Measurements from ENCODE around the gene TMEM217. TPM values are rescaled to one million over a fixed set of nuclear protein-coding genes. Genes with fewer than 3 reads are reported as not detected.

The TMEM217 gene
- total and polyA plus RNA-seq, 2 experiments from 2014 or later: 0.87 to 2.1 TPM

DNA sequence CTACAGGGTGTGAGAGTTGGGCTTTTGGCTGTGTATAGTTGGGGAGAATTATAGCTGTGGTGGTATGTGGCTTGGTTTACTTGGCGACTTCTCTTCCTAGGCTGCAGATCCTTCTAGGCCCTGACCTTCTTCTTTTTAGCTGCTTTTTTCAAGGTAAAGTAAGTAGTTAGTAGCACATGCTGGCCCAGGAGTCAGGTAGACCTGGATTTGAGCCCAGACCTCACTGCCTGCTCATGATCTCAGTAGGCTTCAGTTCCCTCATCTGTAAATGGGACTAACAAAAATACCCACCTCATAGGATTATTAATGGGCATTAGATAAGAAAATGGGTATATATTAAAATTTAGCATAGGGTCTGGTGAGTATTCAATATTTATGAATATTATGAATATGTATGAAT lies 17.4 kb upstream of the TMEM217 start:
- Histone ChIP-seq H3K27ac (no peak overlapping the region), H2AFZ (no peak overlapping the region), H3K4me2 (no peak overlapping the region), H3K9me2 (replicated peaks; ENCODE audit: insufficient read depth) (no peaks in the 10 kb centered on the region), H3K79me2 (peaks cover 45% of the 10 kb centered on the region), H3K27me3 (no peaks in the 10 kb centered on the region), H4K20me1 (ENCODE audit: insufficient read depth, poor library complexity, severe bottlenecking) (no peaks in the 10 kb centered on the region), H3K4me1 (ENCODE audit: insufficient read depth) (no peaks in the 10 kb centered on the region), H3K36me3 (replicated peaks; ENCODE audit: insufficient read depth, low read depth) (no peaks in the 10 kb centered on the region), H3K4me3 (no peak overlapping the region), H3K9me3 (ENCODE audit: low read depth) (no peaks in the 10 kb centered on the region)
- no peak for DNase-seq (ENCODE audit: low spot score)
- TF ChIP-seq EZH2phosphoT487 (IDR thresholded peaks at IDR 0.05; ENCODE audit: low read depth, severe bottlenecking, unreplicated experiment) (no peak), EZH2 (IDR thresholded peaks at IDR 0.05; ENCODE audit: borderline replicate concordance) (no peak)
- TF ChIP-seq, protein P1, sequence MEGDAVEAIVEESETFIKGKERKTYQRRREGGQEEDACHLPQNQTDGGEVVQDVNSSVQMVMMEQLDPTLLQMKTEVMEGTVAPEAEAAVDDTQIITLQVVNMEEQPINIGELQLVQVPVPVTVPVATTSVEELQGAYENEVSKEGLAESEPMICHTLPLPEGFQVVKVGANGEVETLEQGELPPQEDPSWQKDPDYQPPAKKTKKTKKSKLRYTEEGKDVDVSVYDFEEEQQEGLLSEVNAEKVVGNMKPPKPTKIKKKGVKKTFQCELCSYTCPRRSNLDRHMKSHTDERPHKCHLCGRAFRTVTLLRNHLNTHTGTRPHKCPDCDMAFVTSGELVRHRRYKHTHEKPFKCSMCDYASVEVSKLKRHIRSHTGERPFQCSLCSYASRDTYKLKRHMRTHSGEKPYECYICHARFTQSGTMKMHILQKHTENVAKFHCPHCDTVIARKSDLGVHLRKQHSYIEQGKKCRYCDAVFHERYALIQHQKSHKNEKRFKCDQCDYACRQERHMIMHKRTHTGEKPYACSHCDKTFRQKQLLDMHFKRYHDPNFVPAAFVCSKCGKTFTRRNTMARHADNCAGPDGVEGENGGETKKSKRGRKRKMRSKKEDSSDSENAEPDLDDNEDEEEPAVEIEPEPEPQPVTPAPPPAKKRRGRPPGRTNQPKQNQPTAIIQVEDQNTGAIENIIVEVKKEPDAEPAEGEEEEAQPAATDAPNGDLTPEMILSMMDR (IDR thresholded peaks at IDR 0.05; ENCODE audit: poor library complexity): no peak
- 100% methylated on average over 1 of the region's 1 CpG for WGBS (ENCODE audit: low lambda C conversion rate, missing lambda C conversion rate)

DNA sequence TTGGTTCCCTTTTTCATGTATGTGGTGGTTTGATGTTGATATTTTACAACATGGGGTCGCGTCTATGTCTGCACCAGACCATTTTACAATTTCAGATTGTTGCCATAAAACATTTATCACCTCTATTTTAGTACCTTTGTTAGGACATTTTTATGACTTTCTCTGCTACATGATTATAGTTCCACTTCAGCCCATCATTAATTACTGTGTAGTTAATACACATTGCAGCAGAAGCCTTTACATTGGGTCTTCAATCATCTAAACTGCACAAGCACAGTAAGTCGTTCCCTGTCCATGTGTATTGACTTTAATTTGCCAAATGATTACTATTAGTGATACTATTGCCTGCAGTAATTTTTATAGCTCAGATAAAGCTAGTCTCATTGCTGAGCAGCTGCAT lies 15.7 kb upstream of the TMEM217 start:
- Histone ChIP-seq H3K4me2 (no peak overlapping the region), H3K4me1 (ENCODE audit: insufficient read depth) (no peaks in the 10 kb centered on the region), H3K36me3 (replicated peaks; ENCODE audit: insufficient read depth, low read depth) (no peaks in the 10 kb centered on the region), H3K9me2 (replicated peaks; ENCODE audit: insufficient read depth) (no peaks in the 10 kb centered on the region), H3K79me2 (peaks cover 37% of the 10 kb centered on the region), H3K27me3 (no peaks in the 10 kb centered on the region), H3K4me3 (no peak overlapping the region), H4K20me1 (ENCODE audit: insufficient read depth, poor library complexity, severe bottlenecking) (no peaks in the 10 kb centered on the region), H3K9me3 (ENCODE audit: low read depth) (no peaks in the 10 kb centered on the region), H2AFZ (no peak overlapping the region), H3K27ac (no peak overlapping the region)
- 69% methylated on average over 3 of the region's 3 CpGs for WGBS (ENCODE audit: low lambda C conversion rate, missing lambda C conversion rate)
- TF ChIP-seq EZH2phosphoT487 (IDR thresholded peaks at IDR 0.05; ENCODE audit: low read depth, severe bottlenecking, unreplicated experiment) (no peak), EZH2 (IDR thresholded peaks at IDR 0.05; ENCODE audit: borderline replicate concordance) (no peak)
- TF ChIP-seq, protein P1 (IDR thresholded peaks at IDR 0.05; ENCODE audit: poor library complexity): no peak
- no peak for DNase-seq (ENCODE audit: low spot score)

DNA sequence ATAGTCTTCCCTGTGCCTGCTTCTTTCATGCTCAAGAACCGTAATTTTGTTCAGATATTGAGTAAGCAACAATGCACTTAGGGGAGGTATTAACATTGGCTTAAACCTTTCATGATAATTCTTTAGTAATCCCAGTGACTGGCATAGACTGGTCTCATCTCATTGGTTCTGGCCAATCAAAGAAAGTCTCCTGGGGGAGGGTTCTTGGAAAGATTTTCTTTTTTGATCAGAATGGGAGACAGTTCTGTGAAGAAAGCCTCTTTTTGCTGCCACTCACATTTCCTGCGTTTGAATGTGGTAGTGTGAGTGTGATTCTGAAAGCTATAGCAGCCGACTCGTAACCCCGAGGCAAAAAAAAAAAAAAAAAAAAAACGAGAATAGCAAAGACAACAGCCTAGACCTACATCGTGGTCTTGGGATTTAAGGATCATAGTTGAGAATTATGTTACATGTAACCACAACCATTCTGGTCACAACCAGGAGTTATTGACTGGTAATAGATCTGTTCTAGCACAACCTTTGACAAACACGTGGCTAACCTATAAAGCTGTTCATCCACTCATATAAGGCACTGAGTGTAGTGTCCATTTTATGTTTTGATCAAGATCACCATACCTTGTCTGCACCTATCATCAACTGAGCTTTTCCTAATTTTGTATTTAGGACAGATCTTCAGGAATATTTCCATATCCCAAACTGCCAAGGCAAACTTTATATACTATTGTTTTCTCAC lies 15.1 kb upstream of the TMEM217 start:
- Histone ChIP-seq H3K36me3 (replicated peaks; ENCODE audit: insufficient read depth, low read depth) (no peaks in the 10 kb centered on the region), H2AFZ (no peak overlapping the region), H3K27me3 (no peaks in the 10 kb centered on the region), H3K27ac (no peak overlapping the region), H3K9me3 (ENCODE audit: low read depth) (no peaks in the 10 kb centered on the region), H4K20me1 (ENCODE audit: insufficient read depth, poor library complexity, severe bottlenecking) (no peaks in the 10 kb centered on the region), H3K79me2 (peaks cover 37% of the 10 kb centered on the region), H3K4me1 (ENCODE audit: insufficient read depth) (no peaks in the 10 kb centered on the region), H3K9me2 (replicated peaks; ENCODE audit: insufficient read depth) (no peaks in the 10 kb centered on the region), H3K4me2 (no peak overlapping the region), H3K4me3 (no peak overlapping the region)
- WGBS (ENCODE audit: low lambda C conversion rate, missing lambda C conversion rate): 85% methylated on average over 8 of the region's 8 CpGs
- no peak for DNase-seq (ENCODE audit: low spot score)
- TF ChIP-seq EZH2 (IDR thresholded peaks at IDR 0.05; ENCODE audit: borderline replicate concordance) (no peak), EZH2phosphoT487 (IDR thresholded peaks at IDR 0.05; ENCODE audit: low read depth, severe bottlenecking, unreplicated experiment) (no peak)
- TF ChIP-seq, protein P1 (IDR thresholded peaks at IDR 0.05; ENCODE audit: poor library complexity): no peak

Data from hepatocyte (in vitro differentiated cells).